ENCODE measurements around the gene ANKDD1A.

ANKDD1A gene

DNA sequence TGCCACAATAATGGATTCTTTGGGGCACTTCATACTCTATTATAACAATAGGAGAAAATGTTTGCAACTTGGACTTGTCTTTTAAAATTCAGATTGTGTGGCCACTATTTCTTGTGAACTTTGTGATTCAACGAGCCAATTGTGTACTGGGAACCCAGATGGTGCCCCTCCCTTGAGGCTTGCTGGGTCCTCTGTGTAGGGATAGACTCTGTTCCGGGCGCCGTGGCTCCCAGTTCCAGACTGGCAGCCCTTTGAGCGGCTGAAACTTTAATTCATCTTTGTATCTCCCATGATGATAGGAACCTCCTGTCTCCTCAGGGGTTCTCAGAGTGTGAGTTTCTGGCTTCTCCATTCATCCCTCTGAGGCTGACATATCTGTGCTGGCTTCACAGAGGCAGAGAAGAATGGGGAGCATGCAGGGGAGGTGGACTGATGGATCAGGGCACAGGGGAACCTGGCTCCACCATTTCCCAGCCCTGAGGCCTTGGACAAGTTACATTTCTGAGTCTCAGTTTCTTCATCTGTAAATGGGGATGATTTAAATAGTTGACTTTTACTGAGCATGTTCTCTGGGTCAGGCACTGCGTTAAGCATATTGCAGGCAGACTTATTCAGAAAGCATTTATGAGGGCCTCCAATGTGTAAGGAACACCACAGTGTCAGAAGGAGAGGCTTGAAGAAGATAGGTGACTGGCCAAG is 15.2 kb upstream of the ANKDD1A start:
- DNase-seq: no peak

DNA sequence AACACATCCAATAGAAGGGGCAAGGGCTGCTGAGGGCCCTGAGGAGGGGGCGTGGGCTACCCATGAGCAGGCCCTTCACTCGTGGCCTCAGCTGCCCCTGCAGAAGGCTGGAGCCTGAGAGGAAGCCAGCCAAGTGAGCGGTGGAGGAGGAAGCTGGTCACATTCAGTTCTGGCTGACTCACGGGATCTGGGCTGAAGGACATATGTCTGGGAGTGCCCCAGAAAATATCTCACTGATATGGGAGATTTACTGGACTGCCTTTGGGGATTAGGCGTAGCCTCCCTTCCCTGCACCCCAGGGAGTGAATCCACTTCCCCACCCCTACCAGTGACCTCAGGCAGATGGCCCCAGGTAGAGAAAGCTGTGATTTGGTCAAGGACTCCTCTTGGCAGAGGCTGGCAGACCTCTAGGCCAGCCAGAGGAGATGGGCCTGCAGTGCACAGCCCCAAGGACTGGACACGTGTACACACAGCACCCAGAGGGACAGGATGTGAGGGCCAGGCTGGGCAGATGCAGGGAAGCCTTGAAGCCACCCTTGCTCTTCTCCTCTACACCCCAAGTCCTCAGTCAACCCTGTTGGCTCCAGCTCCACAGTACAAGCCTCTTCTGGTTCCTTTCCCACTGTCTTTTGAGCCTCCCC is 14.2 kb upstream of the ANKDD1A start:
- no peak for DNase-seq

DNA sequence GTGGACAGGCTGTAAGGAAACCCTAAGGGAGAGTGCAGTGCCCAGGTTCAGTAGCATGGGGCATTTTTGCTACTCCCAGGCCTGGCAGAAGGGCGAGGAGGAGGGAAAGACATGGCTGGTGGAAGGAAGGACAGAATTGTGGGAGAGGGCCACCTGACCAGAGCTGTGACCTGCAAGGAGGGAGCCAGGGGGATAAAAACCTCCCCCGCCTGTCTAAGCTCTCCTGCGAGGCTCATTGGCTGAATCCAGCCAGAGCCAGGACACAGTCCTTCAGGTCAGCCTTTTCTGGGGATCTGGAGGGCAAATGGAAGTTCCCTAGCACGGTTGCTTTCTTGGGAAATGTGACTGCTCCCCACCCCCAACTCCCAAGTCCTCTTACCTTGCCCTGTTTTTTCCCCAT is 13.3 kb upstream of the ANKDD1A start:
- no peak for DNase-seq

DNA sequence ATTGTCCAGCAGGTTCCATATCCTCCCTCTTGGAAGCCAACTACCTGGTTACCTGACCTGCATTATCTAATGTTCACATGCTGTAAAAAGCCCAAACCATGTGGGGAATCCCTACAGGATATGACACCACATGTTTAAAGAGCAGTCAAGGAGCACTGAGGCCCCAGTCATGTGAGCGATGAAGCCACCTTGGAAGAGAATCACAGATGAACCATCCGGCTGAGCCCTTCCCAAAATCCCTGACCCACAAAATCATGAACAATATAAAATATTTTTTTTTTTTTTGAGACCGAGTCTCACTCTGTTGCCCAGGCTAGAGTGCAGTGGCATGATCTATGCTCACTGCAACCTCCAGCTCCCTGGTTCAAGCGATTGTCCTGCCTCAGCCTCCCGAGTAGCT is 10.6 kb upstream of the ANKDD1A start:
- no peak for DNase-seq

DNA sequence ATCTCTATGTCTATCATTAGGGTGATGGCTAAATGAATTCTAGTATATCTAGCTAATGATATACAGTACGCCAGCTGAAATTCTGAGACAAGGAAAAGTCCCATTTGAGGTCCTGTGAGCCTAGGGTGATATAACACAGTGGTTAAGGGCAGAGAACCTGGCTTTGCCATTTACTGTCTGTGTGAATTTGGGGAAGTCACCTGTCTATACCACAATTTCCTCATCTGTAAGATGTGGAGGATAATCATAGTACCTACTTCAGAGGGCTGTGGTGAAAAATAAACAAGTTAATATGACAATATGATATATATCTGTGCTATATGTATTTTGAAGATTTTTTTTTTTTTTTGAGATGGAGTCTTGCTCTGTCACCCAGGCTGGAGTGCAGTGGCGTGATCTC is 9.8 kb upstream of the ANKDD1A start:
- DNase-seq: no peak

DNA sequence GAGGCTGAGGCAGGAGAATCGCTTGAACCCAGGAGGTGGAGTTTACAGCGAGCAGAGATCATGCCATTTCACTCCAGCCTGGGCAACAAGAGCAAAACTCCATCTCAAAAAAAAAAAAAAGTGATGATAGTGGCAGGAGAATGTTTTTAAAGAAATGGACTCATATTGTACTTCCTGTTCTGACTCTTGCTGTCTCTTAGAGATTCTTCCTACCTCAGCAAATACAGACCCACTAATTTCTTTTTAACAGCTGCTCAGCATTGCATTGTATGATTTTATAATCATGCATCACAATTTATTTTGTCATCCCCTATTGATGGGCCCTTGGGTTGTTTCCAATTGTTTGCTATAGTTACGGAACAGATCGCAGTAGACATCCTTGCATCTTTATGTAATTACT is 8.8 kb upstream of the ANKDD1A start:
- no peak for DNase-seq

DNA sequence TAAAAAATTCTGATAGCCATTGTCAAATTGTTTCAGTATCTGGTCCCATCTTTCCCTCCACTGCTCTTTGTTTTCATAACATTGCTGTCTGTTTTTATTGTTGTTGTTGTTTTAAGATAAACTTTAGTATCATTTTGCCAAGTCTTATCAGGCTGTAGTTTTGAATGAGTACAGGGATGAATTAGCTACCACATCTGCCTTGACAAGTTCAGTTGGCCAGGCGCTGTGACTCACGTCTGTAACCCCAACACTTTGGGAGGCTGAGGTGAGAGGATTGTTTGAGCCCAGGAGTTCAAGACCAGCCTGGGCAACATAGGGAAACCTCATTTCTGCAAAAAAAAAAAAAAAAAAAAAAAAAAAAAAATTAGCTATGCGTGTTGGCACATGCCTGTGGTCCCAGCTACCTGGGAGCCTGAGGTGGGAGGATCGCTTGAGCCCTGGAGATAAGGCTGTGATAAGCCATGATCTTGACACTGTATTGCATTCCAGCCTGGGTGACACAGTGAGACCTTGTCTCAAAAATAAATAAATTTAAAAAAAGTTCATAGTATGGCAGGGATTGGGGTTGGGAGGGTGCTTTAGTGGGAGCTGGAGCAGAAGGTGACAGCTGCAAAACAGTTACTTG is 8.3 kb upstream of the ANKDD1A start:
- DNase-seq: no peak

DNA sequence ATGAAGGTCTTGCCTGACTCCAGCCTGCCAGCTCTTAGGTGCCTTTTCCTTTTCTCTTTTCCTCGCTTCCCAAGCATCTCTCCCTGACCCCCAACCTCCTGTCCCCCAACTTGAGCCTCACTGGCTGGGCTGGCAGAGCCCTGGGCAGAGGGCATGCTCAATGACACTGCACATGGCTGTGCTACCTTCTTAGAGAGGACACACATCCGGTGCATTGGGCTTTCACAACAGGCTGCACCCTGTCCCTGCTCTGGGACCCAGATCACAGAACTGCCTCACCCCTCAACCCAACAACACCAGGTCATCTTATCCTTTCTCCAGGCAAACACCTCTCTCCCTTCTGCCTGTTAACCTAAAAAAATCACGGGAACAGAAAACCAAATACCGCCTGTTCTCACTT is 7.5 kb upstream of the ANKDD1A start:
- DNase-seq: no peak

DNA sequence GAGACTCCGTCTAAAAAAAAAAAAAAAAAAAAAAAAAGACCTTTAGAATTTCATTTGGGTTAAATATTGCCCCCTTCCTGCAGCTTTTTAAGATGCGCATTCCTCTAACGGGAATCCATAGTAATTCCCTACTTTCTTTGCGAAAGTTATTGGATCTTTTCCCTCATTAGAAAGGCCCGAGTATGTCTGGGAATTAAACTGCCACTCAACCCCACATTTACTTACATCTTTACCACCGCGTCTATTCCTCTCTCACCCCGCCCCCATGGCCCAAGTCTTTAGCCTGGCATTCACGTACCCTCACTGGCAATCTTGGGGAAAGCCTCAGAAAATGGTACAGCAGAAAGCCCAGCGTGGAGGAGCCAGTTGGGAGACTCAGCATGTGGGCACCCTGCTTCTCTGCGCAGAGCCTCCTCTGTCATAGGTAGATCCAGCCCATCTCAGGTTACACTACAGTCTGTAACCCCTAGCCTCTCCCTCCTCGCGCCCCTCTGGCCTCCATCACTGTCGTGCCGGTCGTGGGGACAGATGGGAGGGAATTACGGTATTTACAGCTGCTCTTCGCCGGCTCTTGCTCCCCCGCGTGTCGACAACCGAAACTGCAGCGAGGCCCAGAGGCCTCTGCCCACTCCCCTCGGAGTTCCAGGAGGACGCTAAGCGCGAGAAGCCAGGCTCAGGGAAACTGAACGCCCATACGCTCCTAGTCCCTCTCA is 6.4 kb upstream of the ANKDD1A start:
- DNase-seq: no peak

DNA sequence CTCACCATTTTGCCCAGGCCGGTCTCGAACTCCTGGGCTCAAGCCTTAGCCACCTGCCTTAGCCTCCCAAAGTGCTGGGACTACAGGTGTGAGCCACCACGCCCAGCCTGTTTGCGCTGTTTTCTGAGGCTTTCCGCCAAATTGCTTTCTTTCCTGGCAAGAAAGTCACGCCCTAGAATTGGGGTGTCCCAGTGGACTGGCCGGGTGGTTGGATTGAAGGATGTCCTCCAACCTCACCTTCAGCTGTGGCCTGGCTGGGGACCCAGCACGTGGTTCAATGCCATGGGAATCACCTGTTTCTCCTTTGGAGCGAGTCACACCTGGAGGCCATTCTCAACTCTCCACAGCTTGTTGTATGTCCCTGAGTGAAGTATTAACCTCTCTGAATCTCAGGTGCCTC is 5.8 kb upstream of the ANKDD1A start:
- no peak for DNase-seq

DNA sequence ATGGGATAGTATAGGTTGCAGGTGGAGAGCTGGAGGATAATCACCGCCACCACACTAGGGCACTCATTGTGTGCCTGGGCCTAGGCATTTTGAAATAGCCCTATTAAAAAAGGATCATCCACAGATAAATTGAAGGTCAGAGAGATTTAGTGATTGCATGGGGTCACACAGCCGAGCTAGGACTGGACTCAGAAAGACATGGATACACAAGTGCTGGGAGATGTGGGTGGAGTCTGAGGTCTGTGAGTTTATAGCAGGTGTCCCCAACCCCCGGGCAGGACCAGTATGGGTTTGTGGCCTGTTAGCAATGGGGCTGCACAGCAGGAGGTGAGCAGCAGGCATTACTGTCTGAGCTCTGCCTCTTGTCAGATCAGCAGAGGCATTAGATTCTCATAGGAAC is 5.3 kb upstream of the ANKDD1A start:
- DNase-seq: no peak

DNA sequence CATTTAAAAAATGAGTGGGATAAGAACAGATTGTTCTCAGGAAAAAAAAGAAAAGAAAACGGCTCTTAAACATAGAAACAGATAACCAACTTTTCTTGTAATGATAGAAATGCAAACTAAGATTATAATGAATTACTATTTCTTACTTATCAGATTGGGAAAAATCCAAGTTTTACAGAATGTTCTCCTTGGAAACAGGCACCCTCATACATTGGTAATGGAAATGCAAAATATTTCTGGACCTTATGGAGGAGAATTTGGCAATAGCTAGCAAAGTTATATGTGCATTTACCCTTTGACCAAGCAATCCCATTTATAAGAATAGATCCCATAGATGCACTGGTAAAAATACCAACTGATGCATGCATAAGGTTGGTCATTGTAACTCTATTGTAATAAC is 3.7 kb upstream of the ANKDD1A start:
- no peak for DNase-seq

DNA sequence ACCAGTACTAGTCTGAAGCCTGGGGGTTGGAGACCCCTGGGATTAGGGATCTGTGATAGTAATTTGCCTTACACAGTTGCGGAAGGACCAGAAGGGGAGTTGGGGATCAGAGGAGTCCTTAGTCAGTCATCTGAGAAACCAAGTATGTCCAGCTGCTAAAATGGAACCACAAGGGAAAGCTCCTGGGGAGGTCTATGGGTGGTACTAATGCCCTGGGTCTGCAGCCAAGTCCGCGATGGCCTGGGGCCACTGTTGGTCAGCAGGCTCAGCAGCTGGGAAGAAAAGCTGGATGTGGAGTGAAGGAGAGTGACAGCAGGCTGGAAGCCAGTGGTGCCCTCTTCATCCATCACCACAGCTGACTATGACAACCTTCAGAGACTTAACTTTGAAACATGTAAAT is 2.2 kb upstream of the ANKDD1A start:
- no peak for DNase-seq

DNA sequence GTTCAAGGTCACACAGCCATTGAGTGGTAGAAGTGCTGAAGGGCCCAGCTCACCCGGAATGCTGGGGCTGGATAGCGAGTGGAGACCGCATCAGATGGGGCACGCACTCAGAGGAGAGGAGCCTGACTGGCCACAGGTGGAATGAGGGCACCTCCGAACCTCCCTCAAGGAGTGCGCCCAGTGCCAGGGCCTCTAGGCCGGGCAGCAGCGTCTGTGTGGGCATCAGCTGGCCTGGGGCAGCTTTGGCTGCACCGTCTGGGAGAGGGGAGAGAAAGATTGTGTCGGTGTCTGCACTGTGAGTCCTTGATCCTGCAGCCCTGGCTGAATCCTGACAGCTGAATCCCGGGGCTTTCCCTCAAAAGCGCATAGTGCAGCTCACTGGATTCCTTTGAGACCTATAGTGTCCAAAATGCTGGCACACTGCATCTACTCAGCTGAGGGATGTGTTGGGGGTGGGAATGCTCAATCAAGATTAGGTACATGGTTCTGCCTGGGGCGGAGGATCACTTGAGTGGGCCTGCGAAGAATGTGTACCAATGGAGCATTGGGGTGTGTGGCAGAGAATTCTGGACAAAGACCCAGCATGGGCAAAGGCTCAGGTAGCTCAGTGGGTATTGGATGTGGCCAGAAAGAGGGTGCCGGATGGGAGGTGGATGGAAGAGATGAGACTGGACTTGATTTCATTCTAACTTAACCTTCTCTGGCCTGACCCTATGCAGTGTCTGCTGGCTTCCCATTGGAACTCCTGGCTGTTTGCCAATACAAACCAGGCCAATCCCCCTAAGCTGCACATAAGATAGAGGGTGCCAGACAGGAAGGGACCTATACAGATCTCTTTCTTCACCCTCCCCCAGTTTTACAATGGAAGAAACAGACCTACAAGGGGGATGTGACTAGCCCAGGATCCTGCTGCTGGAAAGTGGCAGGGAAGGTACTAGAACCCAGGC is 950 bp downstream of the ANKDD1A start:
- DNase-seq: no peak

DNA sequence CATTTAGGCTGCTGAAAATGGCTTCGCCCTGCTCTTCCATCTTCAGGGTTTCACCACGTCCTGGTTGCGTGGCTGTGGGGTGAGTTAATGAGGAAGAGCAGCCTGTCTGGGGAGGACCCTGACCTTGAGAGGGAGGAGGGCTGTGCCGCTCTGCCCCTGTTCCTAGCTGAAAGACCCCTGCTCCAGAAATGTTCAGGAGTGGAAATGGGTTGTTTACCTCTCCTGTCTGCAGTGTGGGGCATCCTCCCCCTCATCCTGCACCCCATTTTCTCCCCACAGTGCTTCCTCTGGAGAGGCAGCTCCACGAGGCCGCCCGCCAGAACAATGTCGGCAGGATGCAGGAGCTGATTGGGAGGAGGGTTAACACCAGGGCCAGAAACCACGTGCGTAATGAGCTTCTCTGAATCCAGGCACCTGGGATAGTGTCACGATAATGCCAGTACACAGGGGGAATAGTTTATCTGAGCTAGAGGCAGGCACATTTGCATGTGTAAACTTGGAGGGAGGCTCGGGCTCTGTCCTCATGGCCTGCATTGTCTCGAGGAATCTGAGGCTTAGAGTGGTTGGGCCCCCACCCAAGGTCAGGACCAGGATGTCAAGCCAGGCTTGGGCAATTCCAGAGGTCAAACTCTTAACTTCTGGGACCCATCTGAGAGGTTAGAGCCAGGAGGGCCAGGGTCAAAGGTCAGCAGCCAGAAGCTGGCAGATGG is 4.0 kb downstream of the ANKDD1A start:
- DNase-seq: no peak

DNA sequence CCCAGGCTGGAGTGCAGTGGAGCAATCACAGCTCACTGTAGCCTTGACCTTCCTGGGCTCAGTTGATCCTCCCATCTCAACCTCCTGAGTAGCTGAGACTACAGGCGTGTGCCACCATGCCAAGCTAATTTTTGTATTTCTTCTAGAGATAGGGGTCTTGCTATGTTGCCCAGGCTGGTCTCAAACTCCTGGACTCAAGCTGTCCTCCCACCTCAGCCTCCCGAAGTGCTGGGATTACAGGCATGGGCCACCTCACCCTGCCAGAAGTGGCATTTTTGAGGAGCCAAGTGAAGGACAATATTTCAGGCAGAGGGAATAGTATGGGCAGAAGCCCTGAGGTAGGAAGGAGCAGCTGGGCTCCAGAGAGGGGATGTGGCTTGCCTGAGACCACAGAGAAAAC is 4.7 kb downstream of the ANKDD1A start:
- DNase-seq: no peak

DNA sequence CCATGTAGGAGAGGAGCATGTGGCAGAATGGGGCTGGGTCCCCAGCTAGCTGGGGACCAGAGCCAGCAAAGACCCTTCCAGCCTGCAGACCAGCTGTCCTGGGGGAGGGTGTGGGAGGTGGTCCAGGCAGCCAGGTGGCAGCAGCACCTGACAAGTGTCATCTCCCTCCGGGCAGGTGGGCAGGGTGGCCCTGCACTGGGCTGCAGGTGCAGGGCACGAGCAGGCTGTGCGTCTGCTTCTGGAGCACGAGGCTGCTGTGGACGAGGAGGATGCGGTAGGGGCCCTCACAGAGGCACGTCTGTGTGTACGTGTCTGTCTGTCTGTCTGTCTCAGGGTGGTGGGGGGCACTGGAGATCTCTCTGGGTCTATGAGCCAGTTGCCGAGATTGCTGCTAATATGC is 5.5 kb downstream of the ANKDD1A start:
- no peak for DNase-seq

DNA sequence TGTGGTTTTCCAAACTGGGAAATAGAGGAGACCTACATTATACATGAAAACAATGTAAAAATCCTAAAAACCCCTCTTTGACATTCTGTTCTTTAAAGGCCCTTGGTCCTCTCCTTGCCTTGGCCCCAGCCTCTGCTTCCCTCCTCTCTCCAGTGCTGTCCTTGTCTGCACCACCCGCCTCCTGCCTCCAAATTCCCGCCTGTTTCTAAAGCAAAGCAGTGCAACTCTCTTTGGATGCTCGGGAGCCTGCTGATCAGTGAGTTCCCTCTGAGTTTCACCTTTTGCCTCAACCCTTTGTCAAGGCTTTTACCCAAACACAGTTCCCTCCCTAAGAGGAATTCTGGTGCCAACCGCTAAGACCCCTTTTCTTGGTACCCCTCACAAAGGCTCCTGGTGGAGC is 8.0 kb downstream of the ANKDD1A start:
- no peak for DNase-seq

DNA sequence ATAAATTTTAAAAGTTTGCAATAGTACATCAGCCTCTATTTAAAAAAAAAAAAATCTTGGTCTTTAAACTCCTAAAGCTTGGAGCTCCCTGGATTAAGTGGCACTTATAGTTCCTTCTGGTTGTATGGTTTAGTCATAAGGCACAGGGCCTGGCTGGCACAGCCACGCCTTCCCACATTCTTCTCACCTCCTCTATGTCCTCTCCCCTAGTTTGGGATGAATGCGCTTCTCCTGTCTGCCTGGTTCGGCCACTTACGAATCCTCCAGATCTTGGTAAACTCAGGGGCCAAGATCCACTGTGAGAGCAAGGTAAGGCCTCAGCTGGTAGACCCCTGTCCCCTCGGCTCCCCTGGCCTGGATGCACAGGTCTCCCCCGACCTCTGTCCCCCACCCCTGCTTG is 10.0 kb downstream of the ANKDD1A start:
- no peak for DNase-seq

DNA sequence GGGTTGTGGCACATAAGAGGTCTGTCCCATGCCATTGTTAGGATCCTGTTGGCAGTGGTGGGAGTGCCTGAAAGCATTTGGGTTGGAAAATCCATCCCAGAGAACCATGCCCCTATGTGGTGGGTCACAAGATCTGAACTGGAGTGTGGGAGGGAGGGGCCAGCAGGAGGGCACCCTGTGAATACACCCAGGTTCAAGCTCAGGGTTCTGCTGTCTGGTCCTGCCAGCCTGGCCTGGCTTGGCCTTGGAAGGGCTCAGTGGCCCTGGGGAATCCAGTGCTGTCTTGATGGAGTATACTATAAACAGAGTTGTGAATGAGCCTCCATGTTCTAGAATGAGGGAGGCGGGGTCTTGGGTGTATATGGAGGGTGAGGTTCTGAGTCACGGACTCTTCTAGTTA is 11.8 kb downstream of the ANKDD1A start:
- DNase-seq: no peak

DNA sequence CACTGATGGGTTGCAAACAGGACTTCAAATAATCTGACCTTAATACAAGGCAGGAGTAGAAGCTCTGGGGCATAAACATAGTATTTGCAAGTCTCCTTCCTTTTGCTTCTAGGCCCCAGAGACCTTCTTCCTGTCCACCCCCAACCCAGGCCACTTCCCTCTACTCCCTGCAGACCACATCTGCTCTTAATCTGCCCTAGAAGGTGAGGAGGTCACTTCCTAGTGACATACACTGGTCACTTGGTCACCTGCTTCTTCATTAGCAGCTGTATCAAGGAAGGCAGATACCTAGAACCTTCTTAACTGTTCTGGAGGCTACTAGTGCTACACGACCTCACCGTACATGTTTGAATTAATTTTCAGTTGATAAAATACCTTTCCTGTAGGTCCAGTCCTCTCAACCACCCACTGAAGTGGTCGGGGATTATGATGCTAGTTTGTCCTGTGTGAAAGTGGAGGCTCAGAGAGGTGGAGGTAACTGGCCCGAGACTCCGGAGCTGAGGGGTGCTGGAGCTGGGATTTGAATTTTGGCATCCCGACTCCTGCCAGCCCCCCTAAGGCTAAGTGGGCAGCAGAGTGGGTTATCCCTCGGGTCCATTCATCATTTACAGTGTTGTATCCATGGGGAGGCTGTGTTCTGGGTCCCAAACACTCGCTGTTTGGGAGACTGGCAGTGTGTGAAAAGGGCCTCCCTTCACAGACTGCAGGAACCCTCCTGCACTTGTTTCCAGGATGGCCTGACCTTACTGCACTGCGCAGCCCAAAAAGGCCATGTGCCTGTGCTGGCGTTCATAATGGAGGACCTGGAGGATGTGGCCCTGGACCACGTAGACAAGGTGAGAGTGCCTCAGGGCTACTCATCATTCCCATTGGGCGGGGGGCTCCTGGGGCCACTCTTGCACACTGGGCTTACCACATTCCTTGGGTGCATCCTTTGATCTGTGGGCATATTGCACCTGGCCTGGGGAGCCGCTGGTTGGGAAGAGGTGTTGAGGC is 13.9 kb downstream of the ANKDD1A start:
- no peak for DNase-seq

Data from NCI-H2227 treated with DMSO at 0.1 percent for 48 hours (cell line).